Activated CD8-positive, alpha-beta T cell treated with anti-CD3 and anti-CD28 coated beads for 36 hours (primary cell): ENCODE measurements around the gene MTMR10. TPM values are rescaled to one million over a fixed set of nuclear protein-coding genes. Genes with fewer than 3 reads are reported as not detected.
A peak's percentile ranks its signal among the peaks of the same experiment; 100 is the strongest.

Source experiments
- ATAC-seq: fragments of 200-7000 bp; cut with Tn5 transposase; one replicate; pipeline ENCODE4 v1.10.0; 2021; ENCODE audit warnings: mild to moderate bottlenecking, moderate library complexity
- CTCF ChIA-PET: fragments of 350-600 bp; sonication (Branson Sonifier 250); formaldehyde crosslinking; loops from one replicate; lab custom pipeline; 2021; ENCODE audit warnings: antibody characterized with exemption; lab: Charles Lee
- POLR2A ChIA-PET: fragments of 350-600 bp; sonication (Branson Sonifier 250); formaldehyde crosslinking; loops from one replicate; lab custom pipeline; 2021; ENCODE audit warnings: antibody characterized with exemption; lab: Charles Lee
- DNase-seq: peaks from one replicate; pipeline ENCODE4 v3.0.0-alpha.2; 2020
- H3K27ac Mint-ChIP-seq: one replicate; pipeline ENCODE4 v1.8.0; 2021; ENCODE audit warnings: mild to moderate bottlenecking, mixed read lengths
- H3K27me3 Mint-ChIP-seq: one replicate; pipeline ENCODE4 v1.8.0; 2021; ENCODE audit warnings: mixed read lengths
- H3K36me3 Mint-ChIP-seq: one replicate; pipeline ENCODE4 v1.8.0; 2021; ENCODE audit warnings: low read depth, mixed read lengths
- H3K4me1 Mint-ChIP-seq: one replicate; pipeline ENCODE4 v1.8.0; 2021; ENCODE audit warnings: low read depth, mixed read lengths
- H3K4me3 Mint-ChIP-seq: one replicate; pipeline ENCODE4 v1.8.0; 2021; ENCODE audit warnings: mild to moderate bottlenecking, moderate library complexity, mixed read lengths
- H3K9me3 Mint-ChIP-seq: one replicate; pipeline ENCODE4 v1.8.0; 2021; ENCODE audit warnings: mixed read lengths
- intact Hi-C: fragments of 100-400 bp; cut with micrococcal nuclease; formaldehyde crosslinking; loops from one replicate; pipeline ENCODE4 v1.10.0; 2022
- total RNA-seq, 2 experiments: library from RNA; stranded (reverse); gene quantifications; one replicate each; pipeline ENCODE4 v1.2.3, GENCODE V29; 2021
- TF ChIP-seq, protein P1 (sequence below): fragments of 200-600 bp; IDR thresholded peaks from one replicate; pipeline ENCODE4 v1.8.0; 2022; ENCODE audit warnings: antibody characterized with exemption, mild to moderate bottlenecking

MTMR10 gene
- total RNA-seq, 2 experiments from 2014 or later = 11.3 to 13.2 TPM

DNA sequence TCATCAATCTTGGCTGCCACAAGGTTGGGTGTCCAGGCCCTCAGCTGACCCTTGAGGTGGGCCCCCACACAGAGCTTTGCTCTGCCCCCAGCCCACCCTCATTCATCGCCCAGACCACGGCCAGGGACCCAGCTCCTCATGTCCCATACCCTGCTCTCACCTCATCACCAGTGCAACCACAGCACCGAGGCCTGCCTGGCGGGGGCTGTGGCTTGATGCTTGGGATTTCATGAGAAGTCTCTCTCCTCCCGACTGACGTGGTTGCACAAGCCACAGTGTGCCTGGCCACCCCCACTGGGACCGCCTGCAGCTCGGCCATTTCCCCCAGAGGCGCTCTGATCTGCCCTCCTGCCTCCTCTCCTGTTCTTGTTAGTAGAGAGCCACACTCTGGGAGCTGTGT, 45.4 kb upstream of the MTMR10 start:
- Mint-ChIP-seq H3K27ac (no peak overlapping the region), H3K9me3 (no peaks in the 10 kb centered on the region), H3K4me3 (no peak overlapping the region), H3K27me3 (no peaks in the 10 kb centered on the region), H3K36me3 (no peaks in the 10 kb centered on the region), H3K4me1 (no peaks in the 10 kb centered on the region)
- TF ChIP-seq, protein P1, sequence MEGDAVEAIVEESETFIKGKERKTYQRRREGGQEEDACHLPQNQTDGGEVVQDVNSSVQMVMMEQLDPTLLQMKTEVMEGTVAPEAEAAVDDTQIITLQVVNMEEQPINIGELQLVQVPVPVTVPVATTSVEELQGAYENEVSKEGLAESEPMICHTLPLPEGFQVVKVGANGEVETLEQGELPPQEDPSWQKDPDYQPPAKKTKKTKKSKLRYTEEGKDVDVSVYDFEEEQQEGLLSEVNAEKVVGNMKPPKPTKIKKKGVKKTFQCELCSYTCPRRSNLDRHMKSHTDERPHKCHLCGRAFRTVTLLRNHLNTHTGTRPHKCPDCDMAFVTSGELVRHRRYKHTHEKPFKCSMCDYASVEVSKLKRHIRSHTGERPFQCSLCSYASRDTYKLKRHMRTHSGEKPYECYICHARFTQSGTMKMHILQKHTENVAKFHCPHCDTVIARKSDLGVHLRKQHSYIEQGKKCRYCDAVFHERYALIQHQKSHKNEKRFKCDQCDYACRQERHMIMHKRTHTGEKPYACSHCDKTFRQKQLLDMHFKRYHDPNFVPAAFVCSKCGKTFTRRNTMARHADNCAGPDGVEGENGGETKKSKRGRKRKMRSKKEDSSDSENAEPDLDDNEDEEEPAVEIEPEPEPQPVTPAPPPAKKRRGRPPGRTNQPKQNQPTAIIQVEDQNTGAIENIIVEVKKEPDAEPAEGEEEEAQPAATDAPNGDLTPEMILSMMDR = no peak
- intact Hi-C loops = no loop called here
- ChIA-PET POLR2A (no interaction called here), CTCF (no interaction called here)
- DNase-seq = no peak
- no peak for ATAC-seq

GRCh38 chr15:31035610-31036009, 44.2 kb upstream of the MTMR10 start:
- Mint-ChIP-seq H3K36me3 (no peaks in the 10 kb centered on the region), H3K9me3 (no peaks in the 10 kb centered on the region), H3K4me3 (no peak overlapping the region), H3K4me1 (no peaks in the 10 kb centered on the region), H3K27me3 (no peaks in the 10 kb centered on the region), H3K27ac (no peak overlapping the region)
- intact Hi-C loops = no loop called here
- CTCF ChIA-PET = no interaction called here
- DNase-seq = no peak
- no peak for ATAC-seq
- POLR2A ChIA-PET = interaction anchor here (1.2 kb wide), 1 partner anchor 43 kb away, joined by 4 read pairs; no protein-coding TSS in a partner anchor
- TF ChIP-seq, protein P1 = no peak

GRCh38 chr15:31034152-31034551, 42.7 kb upstream of the MTMR10 start:
- no peak overlapping the region for H3K27ac Mint-ChIP-seq
- no peaks in the 10 kb centered on the region for H3K4me1 Mint-ChIP-seq
- TF ChIP-seq, protein P1 = no peak
- no peaks in the 10 kb centered on the region for H3K9me3 Mint-ChIP-seq
- ATAC-seq (no peak), DNase-seq (no peak)
- H3K36me3 Mint-ChIP-seq = no peaks in the 10 kb centered on the region
- H3K4me3 Mint-ChIP-seq = no peak overlapping the region
- peaks cover 1% of the 10 kb centered on the region for H3K27me3 Mint-ChIP-seq
- ChIA-PET CTCF (interaction anchor here (1.0 kb wide), 1 partner anchor 95 kb away, joined by 3 read pairs; no protein-coding TSS in a partner anchor), POLR2A (interaction anchor here (0.7 kb wide), 1 partner anchor 20 kb away, joined by 3 read pairs; no protein-coding TSS in a partner anchor)
- intact Hi-C loops = no loop called here

DNA sequence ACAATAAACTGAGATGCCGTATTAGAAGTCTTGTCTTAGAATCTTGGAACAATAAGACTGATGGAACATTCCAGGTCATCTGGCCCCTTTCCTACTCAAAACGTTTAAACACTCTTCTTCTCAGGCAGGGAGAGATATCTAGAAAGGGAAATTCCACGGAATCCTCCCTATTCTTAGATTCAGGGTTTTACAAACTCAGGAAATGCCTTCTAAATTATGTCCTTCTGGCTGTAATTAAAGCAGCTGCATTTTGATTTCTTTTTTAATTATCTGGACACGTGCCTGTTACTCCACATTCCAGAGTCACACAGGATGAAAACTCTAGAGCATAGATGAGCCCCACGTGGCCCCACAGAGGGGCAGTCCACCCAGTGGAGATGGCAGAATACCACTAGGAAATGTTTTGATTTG, 41.5 kb upstream of the MTMR10 start:
- intact Hi-C loops = no loop called here
- DNase-seq = no peak
- Mint-ChIP-seq H3K27ac (no peak overlapping the region), H3K4me1 (no peaks in the 10 kb centered on the region), H3K4me3 (no peak overlapping the region), H3K27me3 (peaks cover 4% of the 10 kb centered on the region), H3K36me3 (no peaks in the 10 kb centered on the region), H3K9me3 (no peaks in the 10 kb centered on the region)
- CTCF ChIA-PET = no interaction called here
- POLR2A ChIA-PET = no interaction called here
- no peak for ATAC-seq
- TF ChIP-seq, protein P1 = no peak

DNA sequence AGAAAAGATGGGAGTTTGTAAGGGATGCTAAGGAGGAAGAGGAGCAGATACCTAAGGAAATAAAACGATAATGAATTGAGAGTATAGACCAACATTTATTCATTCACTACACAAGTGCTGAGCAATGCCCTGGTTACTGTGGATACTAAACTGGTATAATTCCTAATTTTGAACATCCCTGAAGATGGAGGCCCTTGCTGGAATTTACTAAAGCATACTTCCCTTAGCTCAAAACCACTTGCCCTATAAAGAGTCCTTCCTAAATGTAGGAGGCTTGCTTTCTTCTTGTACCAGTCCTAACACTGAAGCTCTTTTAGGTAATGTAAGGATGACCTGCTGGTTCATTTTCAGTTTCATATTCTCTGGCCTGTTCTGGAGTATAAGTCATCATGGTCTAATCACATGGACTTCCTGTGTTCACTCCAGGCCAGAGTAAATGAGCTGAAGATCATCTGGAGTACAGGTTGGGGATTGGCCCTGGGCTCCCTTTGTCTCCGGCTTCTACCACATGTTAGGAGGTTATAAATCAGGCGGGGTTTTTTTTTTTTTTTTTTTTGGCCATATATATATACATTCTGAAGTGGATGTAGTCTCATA, 40.1 kb upstream of the MTMR10 start:
- TF ChIP-seq, protein P1 = no peak
- Mint-ChIP-seq H3K4me3 (no peak overlapping the region), H3K36me3 (no peaks in the 10 kb centered on the region), H3K9me3 (no peaks in the 10 kb centered on the region), H3K27ac (no peak overlapping the region), H3K4me1 (no peaks in the 10 kb centered on the region), H3K27me3 (peaks cover 5% of the 10 kb centered on the region)
- DNase-seq (no peak), ATAC-seq (peak; percentile 64)
- ChIA-PET CTCF (interaction anchor here (1.0 kb wide), 1 partner anchor 98 kb away, joined by 3 read pairs; no protein-coding TSS in a partner anchor), POLR2A (no interaction called here)
- intact Hi-C loops = no loop called here
